Progenitor cell of endocrine pancreas (in vitro differentiated cells): Measurements from ENCODE around the gene CDCP1. TPM values are rescaled to one million over a fixed set of nuclear protein-coding genes. Genes with fewer than 3 reads are reported as not detected.
A peak's percentile ranks its signal among the peaks of the same experiment; 100 is the strongest.
"Not testable (repeated sequence)": the region's sequence is repeated elsewhere in the genome, so short reads cannot be mapped to it uniquely, and the experiment has no call there.

Source experiments
- DNase-seq: peaks from one replicate; pipeline ENCODE4 v3.0.0; 2021; ENCODE audit warnings: low spot score; ENCODE audit not compliant: unreplicated experiment
- H3K27ac Mint-ChIP-seq: 2 replicates; pipeline ENCODE4 v1.8.0; 2021; ENCODE audit warnings: mild to moderate bottlenecking, moderate library complexity, mixed read lengths
- H3K27me3 Mint-ChIP-seq: 2 replicates; pipeline ENCODE4 v1.8.0; 2021; ENCODE audit warnings: mixed read lengths
- H3K36me3 Mint-ChIP-seq: 2 replicates; pipeline ENCODE4 v1.8.0; 2022; ENCODE audit warnings: mixed read lengths; ENCODE audit not compliant: insufficient read depth
- H3K4me1 Mint-ChIP-seq: 2 replicates; pipeline ENCODE4 v1.8.0; 2021; ENCODE audit warnings: low read depth, mixed read lengths
- H3K4me3 Mint-ChIP-seq: 2 replicates; pipeline ENCODE4 v1.8.0; 2021; ENCODE audit warnings: low read depth, mild to moderate bottlenecking, moderate library complexity, mixed read lengths
- H3K9me3 Mint-ChIP-seq: 2 replicates; pipeline ENCODE4 v1.8.0; 2021; ENCODE audit warnings: low read depth, mixed read lengths
- total RNA-seq: library from RNA; stranded (reverse); gene quantifications from 2 replicates; pipeline ENCODE4 v1.2.1, GENCODE V29; 2021
- TF ChIP-seq, protein P1 (sequence below): fragments of 200-600 bp; sonication (generic); IDR thresholded peaks from one replicate; pipeline ENCODE4 v1.5.0; 2021; ENCODE audit warnings: antibody characterized with exemption, mild to moderate bottlenecking; ENCODE audit not compliant: unreplicated experiment

CDCP1 gene
- total RNA-seq, 1 donor from 2014 or later: 15.3 TPM

DNA sequence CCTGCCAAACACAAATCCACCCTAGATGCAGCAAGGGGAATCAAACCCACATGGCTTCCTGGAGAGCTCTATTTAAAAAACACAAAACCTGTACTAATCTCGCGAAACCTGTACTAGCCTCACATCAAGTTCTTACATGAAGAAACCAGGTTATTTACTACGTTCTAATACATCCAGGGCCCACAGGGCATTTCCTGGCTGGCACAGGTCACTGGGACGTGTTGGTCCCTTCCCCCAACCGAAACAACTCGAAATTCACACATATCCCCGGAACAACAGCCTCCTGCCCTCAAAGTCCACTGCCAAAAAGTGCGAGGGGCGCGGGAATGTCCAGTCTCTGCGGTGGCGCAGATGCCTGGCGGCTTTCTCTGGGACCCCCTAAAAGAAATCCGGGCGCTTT is 955 bp downstream of the CDCP1 start:
- H3K9me3 Mint-ChIP-seq: peaks cover 4% of the 10 kb centered on the region
- peaks cover 60% of the 10 kb centered on the region for H3K27me3 Mint-ChIP-seq
- H3K36me3 Mint-ChIP-seq: no peaks in the 10 kb centered on the region
- no peak for DNase-seq
- TF ChIP-seq, protein P1, sequence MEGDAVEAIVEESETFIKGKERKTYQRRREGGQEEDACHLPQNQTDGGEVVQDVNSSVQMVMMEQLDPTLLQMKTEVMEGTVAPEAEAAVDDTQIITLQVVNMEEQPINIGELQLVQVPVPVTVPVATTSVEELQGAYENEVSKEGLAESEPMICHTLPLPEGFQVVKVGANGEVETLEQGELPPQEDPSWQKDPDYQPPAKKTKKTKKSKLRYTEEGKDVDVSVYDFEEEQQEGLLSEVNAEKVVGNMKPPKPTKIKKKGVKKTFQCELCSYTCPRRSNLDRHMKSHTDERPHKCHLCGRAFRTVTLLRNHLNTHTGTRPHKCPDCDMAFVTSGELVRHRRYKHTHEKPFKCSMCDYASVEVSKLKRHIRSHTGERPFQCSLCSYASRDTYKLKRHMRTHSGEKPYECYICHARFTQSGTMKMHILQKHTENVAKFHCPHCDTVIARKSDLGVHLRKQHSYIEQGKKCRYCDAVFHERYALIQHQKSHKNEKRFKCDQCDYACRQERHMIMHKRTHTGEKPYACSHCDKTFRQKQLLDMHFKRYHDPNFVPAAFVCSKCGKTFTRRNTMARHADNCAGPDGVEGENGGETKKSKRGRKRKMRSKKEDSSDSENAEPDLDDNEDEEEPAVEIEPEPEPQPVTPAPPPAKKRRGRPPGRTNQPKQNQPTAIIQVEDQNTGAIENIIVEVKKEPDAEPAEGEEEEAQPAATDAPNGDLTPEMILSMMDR: no peak
- peaks cover 9% of the 10 kb centered on the region for H3K4me1 Mint-ChIP-seq
- peak overlapping the region; percentile 20 for H3K27ac Mint-ChIP-seq
- peak overlapping the region; percentile 92 for H3K4me3 Mint-ChIP-seq

DNA sequence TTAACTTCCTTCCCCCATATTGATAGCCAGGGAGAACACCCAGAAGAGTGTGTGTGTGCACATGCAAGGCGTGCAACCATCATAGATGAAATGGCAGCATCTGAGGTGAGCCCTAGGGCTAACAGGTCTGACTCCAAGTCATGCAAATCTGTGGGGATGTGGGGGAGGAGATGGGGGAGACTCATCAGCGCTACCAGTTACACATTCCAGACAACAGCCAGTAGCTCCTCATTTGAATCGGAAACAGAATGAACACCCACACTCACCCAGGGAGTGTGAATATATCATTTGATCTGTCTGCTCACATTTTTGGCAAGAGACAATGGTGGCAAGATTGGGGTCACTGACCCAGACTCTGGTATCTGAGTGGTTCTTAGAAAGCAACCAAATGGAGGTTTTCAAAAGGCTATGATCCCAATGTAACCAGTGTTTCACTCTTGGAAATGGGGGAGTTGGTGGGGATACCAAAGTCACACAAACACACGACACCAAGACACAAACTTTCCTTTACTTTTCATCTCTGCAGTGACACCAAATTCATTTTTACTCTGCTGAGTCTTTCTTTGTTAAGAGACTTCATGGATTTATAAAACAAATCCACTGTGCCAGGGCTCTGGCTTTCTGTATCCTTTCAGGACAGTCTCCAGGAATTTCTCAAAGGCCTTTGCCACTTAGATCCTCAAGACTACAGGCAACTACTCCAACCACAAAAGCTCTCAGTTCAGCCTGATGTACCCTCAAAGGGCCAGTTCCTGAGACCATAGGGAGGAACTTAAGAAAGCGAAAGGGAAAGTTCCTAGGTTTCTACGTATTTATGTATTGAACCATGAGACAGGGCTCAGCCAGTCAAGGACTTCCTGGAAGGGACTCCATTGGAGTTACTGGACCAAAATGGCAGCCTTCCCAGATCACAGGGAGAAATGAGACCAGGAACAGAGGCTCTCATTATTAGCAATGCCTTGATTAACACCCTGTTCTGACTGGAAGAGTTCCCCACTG is 2.2 kb downstream of the CDCP1 start:
- peaks cover 53% of the 10 kb centered on the region for H3K27me3 Mint-ChIP-seq
- no peaks in the 10 kb centered on the region for H3K9me3 Mint-ChIP-seq
- H3K36me3 Mint-ChIP-seq: no peaks in the 10 kb centered on the region
- no peak for DNase-seq
- no peak overlapping the region for H3K27ac Mint-ChIP-seq
- peak overlapping the region; percentile 29 for H3K4me3 Mint-ChIP-seq
- H3K4me1 Mint-ChIP-seq: peaks cover 9% of the 10 kb centered on the region
- TF ChIP-seq, protein P1: no peak

DNA sequence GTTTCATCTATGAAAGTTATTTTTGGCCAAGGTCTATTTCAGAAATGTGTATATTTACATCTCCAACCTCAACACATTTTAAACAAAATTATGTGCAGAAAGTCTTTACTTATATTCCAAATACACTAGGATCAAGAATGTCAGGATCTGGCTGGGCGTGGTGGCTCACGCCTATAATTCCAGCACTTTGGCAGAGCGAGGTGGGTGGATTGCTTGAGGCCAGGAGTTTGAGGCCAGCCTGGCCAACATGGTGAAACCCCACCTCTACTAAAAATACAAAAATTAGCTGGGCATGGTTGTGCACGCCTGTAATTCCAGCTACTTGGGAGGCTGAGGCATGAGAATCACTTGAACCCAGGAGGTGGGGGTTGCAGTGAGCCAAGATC is 5.4 kb downstream of the CDCP1 start:
- H3K4me3 Mint-ChIP-seq, DNase-seq, H3K36me3 Mint-ChIP-seq, H3K27ac Mint-ChIP-seq, H3K9me3 Mint-ChIP-seq: not testable (repeated sequence)
- H3K4me1 Mint-ChIP-seq: peaks cover 15% of the 10 kb centered on the region
- H3K27me3 Mint-ChIP-seq: peaks cover 28% of the 10 kb centered on the region

DNA sequence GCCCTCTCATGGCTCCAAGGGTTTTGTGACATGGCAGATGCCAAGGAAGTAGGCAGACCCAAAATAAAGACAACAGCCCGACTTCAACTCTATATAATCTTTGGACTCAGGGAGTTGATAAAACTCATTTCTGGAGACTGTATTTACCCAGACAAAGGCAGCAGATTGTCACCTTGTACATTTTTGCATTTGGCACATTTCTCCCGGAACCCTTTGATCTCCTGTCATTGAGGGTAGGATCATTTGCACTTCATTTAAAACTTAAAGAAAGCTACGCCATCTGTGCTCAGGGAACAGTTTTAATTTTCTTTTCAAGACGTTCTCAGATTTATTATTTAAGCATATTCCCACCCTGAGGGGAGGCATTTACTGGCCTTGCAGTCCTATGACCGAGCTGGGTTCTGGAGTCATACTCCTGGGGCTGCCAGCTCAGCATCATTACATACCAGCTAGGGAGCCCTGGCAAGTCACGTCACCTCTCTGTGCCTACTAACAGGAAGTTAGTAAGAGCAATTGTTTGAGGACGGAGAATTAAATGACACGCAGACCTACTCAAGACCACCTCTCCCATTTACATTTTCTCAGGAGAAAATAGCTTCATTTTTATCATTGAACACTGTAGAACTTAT is 5.9 kb downstream of the CDCP1 start:
- no peaks in the 10 kb centered on the region for H3K9me3 Mint-ChIP-seq
- no peak overlapping the region for H3K4me3 Mint-ChIP-seq
- peaks cover 11% of the 10 kb centered on the region for H3K4me1 Mint-ChIP-seq
- peaks cover 24% of the 10 kb centered on the region for H3K27me3 Mint-ChIP-seq
- no peak for DNase-seq
- TF ChIP-seq, protein P1: no peak
- H3K36me3 Mint-ChIP-seq: no peaks in the 10 kb centered on the region
- H3K27ac Mint-ChIP-seq: no peak overlapping the region

DNA sequence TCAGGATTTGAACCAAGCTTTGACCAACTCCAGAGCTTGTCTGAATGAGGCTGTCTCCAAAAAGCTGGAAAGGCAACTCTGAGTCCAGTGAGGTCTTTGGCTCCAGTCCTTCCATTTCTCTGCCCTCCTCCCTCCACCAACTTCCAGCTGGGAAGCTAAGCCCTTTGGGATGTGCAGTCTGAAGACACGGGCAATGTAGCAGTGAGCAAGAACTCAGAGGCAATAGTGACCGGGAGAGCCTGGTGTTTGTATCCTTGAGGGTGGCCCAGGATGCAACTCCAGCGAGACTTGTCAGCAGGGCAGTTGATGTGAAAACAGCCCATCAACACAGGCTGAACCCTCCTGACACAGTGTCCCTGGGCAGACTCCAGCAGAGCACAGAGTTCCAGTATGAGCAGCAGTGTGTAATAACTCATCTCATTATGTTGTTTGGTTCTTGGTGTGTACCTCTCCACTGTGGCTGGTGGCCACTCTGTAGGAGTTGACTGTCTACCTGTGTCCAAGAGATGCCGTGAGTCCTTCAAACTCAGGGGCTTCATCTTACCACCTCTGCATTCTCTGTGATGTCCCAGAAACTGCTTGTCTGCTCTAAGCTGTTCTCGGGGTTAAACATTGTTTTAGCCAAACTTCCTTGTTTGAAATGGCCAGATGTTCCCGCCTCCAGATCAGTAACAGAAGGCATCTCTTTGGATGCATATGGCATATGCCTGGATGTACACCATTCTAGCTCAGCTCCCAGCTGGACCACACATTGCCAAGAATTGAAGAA is 6.6 kb downstream of the CDCP1 start:
- Mint-ChIP-seq H3K4me1 (peaks cover 8% of the 10 kb centered on the region), H3K27me3 (peaks cover 17% of the 10 kb centered on the region), H3K9me3 (no peaks in the 10 kb centered on the region), H3K4me3 (no peak overlapping the region), H3K36me3 (no peaks in the 10 kb centered on the region), H3K27ac (no peak overlapping the region)
- TF ChIP-seq, protein P1: no peak
- DNase-seq: no peak
